HG02884 (cell line): Measurements from ENCODE around the gene IVL.

ENCODE experiments used
- ATAC-seq: cut with Tn5 transposase; IDR thresholded peaks from one replicate; pipeline ENCODE4 v1.9.1; 2021; ENCODE audit warnings: mild to moderate bottlenecking, moderate library complexity; ENCODE audit not compliant: unreplicated experiment

Gene IVL

GRCh38 chr1:152946651-152947256 is 38.4 kb downstream of the IVL start, which contains the start of gene SPRR5:
Gene SPRR5, plus strand, starts transcription at chr1:152947206. Its CDS starts 1,349 bp downstream, at chr1:152948555.
- ATAC-seq: no peak

GRCh38 chr1:152951711-152952110 is 43.4 kb downstream of the IVL start:
- no peak for ATAC-seq

- ATAC-seq: no peak
Measured at GRCh38 chr1:152953761-152954160, 45.4 kb downstream of the IVL start.

GRCh38 chr1:152954436-152954835 is 46.1 kb downstream of the IVL start:
- no peak for ATAC-seq

DNA sequence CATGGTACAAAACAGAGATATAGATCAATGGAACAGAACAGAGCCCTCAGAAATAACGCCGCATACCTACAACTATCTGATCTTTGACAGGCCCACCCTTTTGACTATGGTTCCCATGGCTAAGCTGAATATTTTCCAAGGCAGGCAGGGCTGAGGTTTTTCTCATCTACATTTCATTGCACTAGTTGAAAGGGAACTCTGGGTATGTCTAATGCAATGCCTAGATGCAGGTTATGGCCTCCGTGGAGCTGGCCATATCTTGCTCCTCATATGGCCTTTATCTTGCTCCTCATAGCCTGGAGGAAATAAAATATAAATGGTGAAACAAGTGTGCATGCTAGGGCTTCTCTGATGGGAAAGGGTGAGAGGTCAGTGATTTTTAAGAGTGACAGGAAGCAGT is 49.2 kb downstream of the IVL start:
- ATAC-seq: no peak

DNA sequence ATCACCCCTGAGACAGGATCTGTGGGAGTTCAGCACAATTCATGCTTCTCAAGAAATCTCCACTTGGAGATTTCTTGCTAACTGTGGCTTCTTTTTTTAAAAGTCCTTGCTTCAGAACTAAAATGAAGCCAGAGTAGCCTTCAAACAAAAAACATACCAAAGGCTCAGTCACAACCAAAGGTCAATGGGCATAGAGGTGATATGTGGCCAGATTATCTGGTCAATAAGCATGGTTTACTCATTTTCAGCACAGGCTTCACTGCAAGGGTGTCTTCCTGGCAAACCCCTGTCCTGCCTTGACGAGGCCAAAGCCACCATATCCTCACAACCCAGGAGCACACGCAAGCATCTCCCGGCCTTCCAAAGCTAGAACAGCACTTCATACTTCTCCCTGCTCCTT is 50.9 kb downstream of the IVL start:
- ATAC-seq: no peak

GRCh38 chr1:152959801-152960451 is 51.6 kb downstream of the IVL start:
- no peak for ATAC-seq

DNA sequence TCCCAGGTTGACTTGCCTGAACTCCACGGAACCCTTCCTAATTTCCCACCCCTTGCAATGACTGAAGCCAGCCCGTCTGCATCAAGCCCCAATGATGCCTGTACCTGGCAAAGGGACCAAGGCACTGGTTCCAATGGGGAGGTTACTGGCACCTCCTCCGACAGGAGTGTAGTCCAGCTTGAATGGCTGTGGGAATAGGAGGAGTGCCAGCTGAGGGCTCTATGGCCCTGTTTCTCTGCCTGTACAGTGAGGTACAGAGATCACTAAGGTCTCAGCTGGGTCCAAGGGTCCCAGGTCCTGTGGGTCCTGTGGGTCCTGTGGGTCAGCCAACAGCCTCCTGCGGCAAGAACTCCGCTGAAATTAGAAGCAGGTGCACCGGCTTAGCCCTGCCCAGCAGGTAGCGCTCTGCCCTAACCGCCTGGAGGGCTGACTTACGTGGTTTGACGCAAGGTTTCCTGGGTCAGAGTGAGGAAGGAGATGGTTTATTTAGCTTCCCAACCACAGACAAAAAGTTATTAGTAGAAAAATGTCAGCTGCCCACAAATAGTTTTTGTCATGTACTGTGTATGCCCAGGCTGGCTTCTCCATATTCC is 52.2 kb downstream of the IVL start:
- ATAC-seq: no peak
